HepG2 (cell line): ENCODE measurements around the gene GYS1. TPM values are rescaled to one million over a fixed set of nuclear protein-coding genes. Genes with fewer than 3 reads are reported as not detected.

ENCODE experiments used
- ATRX ChIP-seq: sonication (generic); formaldehyde crosslinking; IDR thresholded peaks from 2 replicates; pipeline ENCODE4 v1.4.0; 2020; ENCODE audit warnings: missing genetic modification reagents, borderline replicate concordance
- DNMT1 ChIP-seq: sonication (generic); formaldehyde crosslinking; IDR thresholded peaks from 2 replicates; pipeline ENCODE4 v1.5.1; 2020; ENCODE audit warnings: mild to moderate bottlenecking, missing genetic modification reagents
- ISL2 ChIP-seq: sonication (generic); formaldehyde crosslinking; IDR thresholded peaks from 2 replicates; pipeline ENCODE4 v1.5.0; 2020; ENCODE audit warnings: missing genetic modification reagents
- MBD4 ChIP-seq: IDR thresholded peaks from 2 replicates; pipeline ENCODE4 v1.6.1; 2012; ENCODE audit warnings: low read length, inconsistent platforms, borderline replicate concordance
- RXRA ChIP-seq: sonication (generic); formaldehyde crosslinking; IDR thresholded peaks from 2 replicates; pipeline ENCODE4 v1.5.1; 2020; ENCODE audit warnings: missing genetic modification reagents
- SOX5 ChIP-seq: IDR thresholded peaks from 2 replicates; pipeline ENCODE4 v1.6.1; 2016; ENCODE audit warnings: borderline replicate concordance
- TRAFD1 ChIP-seq: sonication (generic); formaldehyde crosslinking; IDR thresholded peaks from 2 replicates; pipeline ENCODE4 v1.5.1; 2020; ENCODE audit warnings: missing genetic modification reagents, mild to moderate bottlenecking, borderline replicate concordance
- ZBTB34 ChIP-seq: sonication (generic); formaldehyde crosslinking; IDR thresholded peaks from 2 replicates; pipeline ENCODE4 v1.8.0; 2022; ENCODE audit warnings: mild to moderate bottlenecking, missing genetic modification reagents
- ZBTB7A ChIP-seq: sonication (generic); formaldehyde crosslinking; IDR thresholded peaks from 2 replicates; pipeline ENCODE4 v1.8.0; 2022; ENCODE audit warnings: mild to moderate bottlenecking, missing genetic modification reagents
- ZFP41 ChIP-seq: sonication (generic); formaldehyde crosslinking; IDR thresholded peaks from 2 replicates; pipeline ENCODE4 v1.4.0; 2020; ENCODE audit warnings: mild to moderate bottlenecking, missing genetic modification reagents, borderline replicate concordance
- ZNF276 ChIP-seq: sonication (generic); formaldehyde crosslinking; IDR thresholded peaks from 2 replicates; pipeline ENCODE4 v1.4.0; 2020; ENCODE audit warnings: mild to moderate bottlenecking, low read depth, missing genetic modification reagents
- ZNF326 ChIP-seq: sonication (generic); formaldehyde crosslinking; IDR thresholded peaks from 2 replicates; pipeline ENCODE4 v1.4.0; 2020; ENCODE audit warnings: missing genetic modification reagents, borderline replicate concordance
- ZNF446 ChIP-seq: sonication (generic); formaldehyde crosslinking; IDR thresholded peaks from 2 replicates; pipeline ENCODE4 v1.5.0; 2020; ENCODE audit warnings: mild to moderate bottlenecking, missing genetic modification reagents
- ZNF770 ChIP-seq: sonication (generic); formaldehyde crosslinking; IDR thresholded peaks from 2 replicates; pipeline ENCODE4 v1.5.0; 2020; ENCODE audit warnings: mild to moderate bottlenecking, missing genetic modification reagents
- polyA plus RNA-seq, 8 experiments: library from polyadenylated mRNA; depleted of rRNA in 3 of 8; stranded (reverse) in 7 of 8; unstranded in 1 of 8; fragments of >200 nt; fragmentation: Illumina TruSeq in 4 of 8; extraction: Trizol in 4 of 8; gene quantifications; 2 replicates each; pipeline versions ENCODE4 v1.2.1 to v1.2.3, GENCODE V29; 2011 to 2016; ENCODE audit warnings: low read depth in 4 of 8, missing spikeins in 1 of 8, mixed read lengths in 1 of 8; ENCODE audit not compliant: insufficient read depth in 1 of 8
- total RNA-seq, 5 experiments: library from RNA; depleted of rRNA; stranded (reverse); fragments of >200 nt; fragmentation: Illumina TruSeq; extraction: Trizol; gene quantifications; 2 replicates each; pipeline ENCODE4 v1.2.3, GENCODE V29; 2016; ENCODE audit warnings: low read depth in 1 of 5
- TF ChIP-seq, protein P1 (sequence below): IDR thresholded peaks from 2 replicates; pipeline ENCODE4 v1.6.1; 2016; ENCODE audit warnings: missing compliant biosample characterization, missing genetic modification reagents, borderline replicate concordance
- TF ChIP-seq, protein P2 (sequence below): sonication (generic); formaldehyde crosslinking; IDR thresholded peaks from 2 replicates; pipeline ENCODE4 v1.4.0; 2020; ENCODE audit warnings: missing genetic modification reagents, borderline replicate concordance

Gene GYS1
- total and polyA plus RNA-seq, 2 of the 13 experiments (the other 11 are each of a cell fraction or from before 2014, with no cell fraction given) = 18.4 to 42.1 TPM

GRCh38 chr19:48965040-48965805, 27.9 kb downstream of the GYS1 start, which contains the start of gene FTL (continued):
- no peak; the same call in 1 of the 2 replicates for TF ChIP-seq ZBTB34 (CRISPR knock-in tag)
- 0 out of 2 replicates have a peak, but pooled peaks have one; percentile 90 for TF ChIP-seq TRAFD1 (CRISPR knock-in tag)
- TF ChIP-seq, protein P1, sequence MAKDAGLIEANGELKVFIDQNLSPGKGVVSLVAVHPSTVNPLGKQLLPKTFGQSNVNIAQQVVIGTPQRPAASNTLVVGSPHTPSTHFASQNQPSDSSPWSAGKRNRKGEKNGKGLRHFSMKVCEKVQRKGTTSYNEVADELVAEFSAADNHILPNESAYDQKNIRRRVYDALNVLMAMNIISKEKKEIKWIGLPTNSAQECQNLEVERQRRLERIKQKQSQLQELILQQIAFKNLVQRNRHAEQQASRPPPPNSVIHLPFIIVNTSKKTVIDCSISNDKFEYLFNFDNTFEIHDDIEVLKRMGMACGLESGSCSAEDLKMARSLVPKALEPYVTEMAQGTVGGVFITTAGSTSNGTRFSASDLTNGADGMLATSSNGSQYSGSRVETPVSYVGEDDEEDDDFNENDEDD (CRISPR knock-in tag) = peak; percentile 55; the same call in 1 of the 2 replicates
- peak; percentile 78; the same call in 1 of the 2 replicates for TF ChIP-seq MBD4
- TF ChIP-seq ZNF326 (CRISPR knock-in tag) = no peak
- TF ChIP-seq RXRA (CRISPR knock-in tag) = no peak; the same call in 1 of the 2 replicates
- TF ChIP-seq ZBTB7A (CRISPR knock-in tag) = 0 out of 2 replicates have a peak, but pooled peaks have one; percentile 57
- no peak for TF ChIP-seq ZFP41
- no peak; the same call in 1 of the 2 replicates for TF ChIP-seq ATRX (CRISPR knock-in tag)
- TF ChIP-seq DNMT1 (CRISPR knock-in tag) = no peak
- no peak for TF ChIP-seq ZNF446 (CRISPR knock-in tag)
- peak; percentile 86; the same call in 1 of the 2 replicates for TF ChIP-seq ZNF276 (CRISPR knock-in tag)
- TF ChIP-seq, protein P2, sequence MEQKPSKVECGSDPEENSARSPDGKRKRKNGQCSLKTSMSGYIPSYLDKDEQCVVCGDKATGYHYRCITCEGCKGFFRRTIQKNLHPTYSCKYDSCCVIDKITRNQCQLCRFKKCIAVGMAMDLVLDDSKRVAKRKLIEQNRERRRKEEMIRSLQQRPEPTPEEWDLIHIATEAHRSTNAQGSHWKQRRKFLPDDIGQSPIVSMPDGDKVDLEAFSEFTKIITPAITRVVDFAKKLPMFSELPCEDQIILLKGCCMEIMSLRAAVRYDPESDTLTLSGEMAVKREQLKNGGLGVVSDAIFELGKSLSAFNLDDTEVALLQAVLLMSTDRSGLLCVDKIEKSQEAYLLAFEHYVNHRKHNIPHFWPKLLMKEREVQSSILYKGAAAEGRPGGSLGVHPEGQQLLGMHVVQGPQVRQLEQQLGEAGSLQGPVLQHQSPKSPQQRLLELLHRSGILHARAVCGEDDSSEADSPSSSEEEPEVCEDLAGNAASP = 0 out of 2 replicates have a peak, but pooled peaks have one; percentile 24
- 0 out of 2 replicates have a peak, but pooled peaks have one; percentile 25 for TF ChIP-seq SOX5
- TF ChIP-seq ZNF770 (CRISPR knock-in tag) = peak; percentile 73
- peak; percentile 76; the same call in 1 of the 2 replicates for TF ChIP-seq ISL2 (CRISPR knock-in tag)
